IMR-90 (cell line): ENCODE data around the gene CD96. TPM values are rescaled to one million over a fixed set of nuclear protein-coding genes. Genes with fewer than 3 reads are reported as not detected.

Experiments
- ATAC-seq: fragments of 200-7000 bp; cut with Tn5 transposase; 2 replicates; pipeline ENCODE4 v1.9.1; 2020; ENCODE audit warnings: low read depth, mild to moderate bottlenecking, moderate library complexity
- BruUV-seq: library from RNA; stranded (reverse); fragments of 400-500 nt; replicated peaks from 2 replicates; lab custom pipeline; 2021; lab: Mats Ljungman, UMichigan
- CTCF ChIA-PET: fragments of 300-600 bp; formaldehyde crosslinking; extraction: SDS; loops from one replicate; lab custom pipeline; 2021; ENCODE audit warnings: antibody characterized with exemption; lab: Yijun Ruan, JAX
- POLR2A ChIA-PET: fragments of 300-600 bp; sonication (Branson Sonifier 250); formaldehyde crosslinking; loops from one replicate; lab custom pipeline; 2022; ENCODE audit warnings: antibody characterized with exemption; ENCODE audit not compliant: unreplicated experiment; lab: Charles Lee
- DNase-seq: peaks from one replicate; pipeline ENCODE4 v3.0.0; 2013
- H2AFZ ChIP-seq: replicated peaks from 2 replicates; pipeline ENCODE3; 2013; ENCODE audit warnings: low read length, mild to moderate bottlenecking; ENCODE audit not compliant: poor library complexity
- H2AK5ac ChIP-seq: 2 replicates; pipeline ENCODE4 v1.6.1; 2013; ENCODE audit warnings: low read depth, low read length, inconsistent platforms
- H2AK9ac ChIP-seq: replicated peaks from 2 replicates; pipeline ENCODE3; 2013; ENCODE audit warnings: mild to moderate bottlenecking, low read depth, low read length, moderate library complexity; ENCODE audit not compliant: poor library complexity
- H2BK120ac ChIP-seq: 2 replicates; pipeline ENCODE4 v1.6.1; 2013; ENCODE audit warnings: low read depth, low read length, inconsistent platforms
- H2BK15ac ChIP-seq: 3 replicates; pipeline ENCODE4 v1.6.1; 2013; ENCODE audit warnings: low read depth, low read length, inconsistent platforms
- H2BK20ac ChIP-seq: 2 replicates; pipeline ENCODE4 v1.6.1; 2013; ENCODE audit warnings: low read depth, mild to moderate bottlenecking, inconsistent platforms, low read length, moderate library complexity
- H2BK5ac ChIP-seq: 2 replicates; pipeline ENCODE4 v1.6.1; 2013; ENCODE audit warnings: mild to moderate bottlenecking, low read depth, low read length, inconsistent platforms; ENCODE audit not compliant: poor library complexity, severe bottlenecking
- H3K14ac ChIP-seq: replicated peaks from 2 replicates; pipeline ENCODE4 v1.6.1; 2013; ENCODE audit warnings: low read depth, low read length, inconsistent platforms
- H3K18ac ChIP-seq: 2 replicates; pipeline ENCODE4 v1.6.1; 2013; ENCODE audit warnings: low read depth, low read length, control low read depth
- H3K23ac ChIP-seq: 2 replicates; pipeline ENCODE4 v1.6.1; 2013; ENCODE audit warnings: low read depth, low read length, inconsistent platforms
- H3K27ac ChIP-seq: 2 replicates; pipeline ENCODE4 v1.5.1; 2013; ENCODE audit warnings: mild to moderate bottlenecking, control low read depth, low read length; ENCODE audit not compliant: insufficient read depth
- H3K27me3 ChIP-seq: 2 replicates; pipeline ENCODE4 v1.6.1; 2013; ENCODE audit warnings: low read length; ENCODE audit not compliant: control insufficient read depth, insufficient read depth
- H3K36me3 ChIP-seq: 2 replicates; pipeline ENCODE4 v1.6.1; 2013; ENCODE audit warnings: low read length, mixed read lengths; ENCODE audit not compliant: control insufficient read depth, insufficient read depth
- H3K4ac ChIP-seq: 2 replicates; pipeline ENCODE4 v1.6.1; 2013; ENCODE audit warnings: low read depth, low read length, inconsistent platforms
- H3K4me1 ChIP-seq: 2 replicates; pipeline ENCODE4 v1.6.1; 2013; ENCODE audit warnings: low read length, mixed read lengths; ENCODE audit not compliant: control insufficient read depth, insufficient read depth
- H3K4me2 ChIP-seq: 2 replicates; pipeline ENCODE4 v1.6.1; 2013; ENCODE audit warnings: low read depth, mild to moderate bottlenecking, control low read depth, low read length, moderate library complexity
- H3K4me3 ChIP-seq: 2 replicates; pipeline ENCODE4 v1.5.1; 2013; ENCODE audit warnings: low read depth, mild to moderate bottlenecking, control low read depth, low read length, moderate library complexity; ENCODE audit not compliant: insufficient read depth
- H3K56ac ChIP-seq: 2 replicates; pipeline ENCODE4 v1.6.1; 2013; ENCODE audit warnings: low read length, inconsistent platforms; ENCODE audit not compliant: insufficient read depth; ENCODE audit errors: extremely low read depth
- H3K79me1 ChIP-seq, 2 experiments: 2 replicates each; pipeline ENCODE4 v1.6.1; 2013; ENCODE audit warnings: low read length in 2 of 2, inconsistent platforms in 1 of 2, low read depth in 1 of 2
- H3K9ac ChIP-seq: 2 replicates; pipeline ENCODE4 v1.6.1; 2013; ENCODE audit warnings: low read depth, low read length, control low read depth
- H3K9me1 ChIP-seq: 2 replicates; pipeline ENCODE4 v1.6.1; 2013; ENCODE audit warnings: low read length, inconsistent platforms; ENCODE audit not compliant: insufficient read depth
- H3K9me3 ChIP-seq: 2 replicates; pipeline ENCODE4 v1.6.1; 2013; ENCODE audit warnings: low read length; ENCODE audit not compliant: control insufficient read depth, insufficient read depth
- H4K20me1 ChIP-seq: 2 replicates; pipeline ENCODE4 v1.6.1; 2013; ENCODE audit warnings: low read length, inconsistent platforms; ENCODE audit not compliant: insufficient read depth
- H4K5ac ChIP-seq: 2 replicates; pipeline ENCODE4 v1.6.1; 2013; ENCODE audit warnings: mild to moderate bottlenecking, low read depth, low read length, control low read depth
- H4K8ac ChIP-seq, 2 experiments: 2 replicates each; pipeline ENCODE4 v1.6.1; 2013; ENCODE audit warnings: low read depth in 2 of 2, low read length in 2 of 2, control low read depth in 1 of 2, inconsistent platforms in 1 of 2
- H4K91ac ChIP-seq: 2 replicates; pipeline ENCODE4 v1.6.1; 2013; ENCODE audit warnings: low read depth, low read length, inconsistent platforms; ENCODE audit not compliant: insufficient read depth
- MAFK ChIP-seq: IDR thresholded peaks from 2 replicates; pipeline ENCODE4 v1.6.1; 2012; ENCODE audit warnings: low read depth, low read length, improper control_type of control experiment
- NFE2L2 ChIP-seq: fragments of 150-350 bp; IDR thresholded peaks from 2 replicates; pipeline ENCODE4 v1.6.1; 2016; ENCODE audit warnings: low read depth, mild to moderate bottlenecking, low read length
- WGBS, 2 experiments: methylation state at CpG; one replicate each; pipeline versions ENCODE4 v1.1.5 to v1.1.7; 2013; ENCODE audit warnings: missing lambda C conversion rate in 2 of 2; ENCODE audit not compliant: insufficient read length in 1 of 2; ENCODE audit errors: extremely low coverage in 2 of 2; 5-methylcytosine and 5-hydroxymethylcytosine counted together
- dilution Hi-C: fragments of 300-500 bp; cut with HindIII; formaldehyde crosslinking; loops from one replicate; pipeline ENCODE4 v1.14.3; 2018; ENCODE audit warnings: low sequenced_read_pairs; ENCODE audit not compliant: unreplicated experiment
- in situ Hi-C: fragments of 300-500 bp; cut with MboI; formaldehyde crosslinking; loops from 3 replicates; pipeline ENCODE4 v1.14.3; 2019; ENCODE audit warnings: low sequenced_read_pairs, inconsistent platforms, mixed read lengths
- intact Hi-C: fragments of 100-400 bp; cut with micrococcal nuclease; formaldehyde crosslinking; loops from 2 replicates; pipeline ENCODE4 v1.10.0; 2022
- polyA plus RNA-seq, 3 experiments: library from polyadenylated mRNA; depleted of rRNA; stranded (reverse); fragments of >200 nt; gene quantifications; 2 replicates each; pipeline ENCODE4 v1.2.3, GENCODE V29; 2012; ENCODE audit warnings: low replicate concordance in 1 of 3
- total RNA-seq: library from RNA; depleted of rRNA; stranded (reverse); fragments of >200 nt; gene quantifications from 2 replicates; pipeline ENCODE4 v1.2.3, GENCODE V29; 2012

The CD96 gene
- total and polyA plus RNA-seq, 2 of the 4 experiments (the other 2 are of a cell fraction) = 0.05 to 0.18 TPM

GRCh38 chr3:111617912-111618601 lies 76.1 kb downstream of the CD96 start:
- dilution Hi-C loops = no loop called here
- peak; percentile 44 for DNase-seq
- H3K79me1 ChIP-seq = no peaks in the 10 kb centered on the region
- no peak overlapping the region for H2AFZ ChIP-seq
- 100% methylated on average over 1 of the region's 5 CpGs; no CpG with 5 or more reads in 1 of the 2 experiments for WGBS, 2 experiments
- H4K20me1 ChIP-seq = no peaks in the 10 kb centered on the region
- no peak overlapping the region; the same call in 1 of the 2 replicates for H3K14ac ChIP-seq
- no peaks in the 10 kb centered on the region for H3K27me3 ChIP-seq
- TF ChIP-seq MAFK (peak; percentile 35; the same call in 1 of the 2 replicates), NFE2L2 (no peak)
- no peak overlapping the region for H3K4ac ChIP-seq
- no peaks in the 10 kb centered on the region for H3K36me3 ChIP-seq
- H4K8ac ChIP-seq = no peak overlapping the region
- no peaks in the 10 kb centered on the region; the same call in 1 of the 2 replicates for H3K9me3 ChIP-seq
- peaks cover 3% of the 10 kb centered on the region; the same call in 1 of the 2 replicates for H3K9me1 ChIP-seq
- POLR2A ChIA-PET = no interaction called here
- no peak overlapping the region; the same call in 1 of the 2 replicates for H2BK120ac ChIP-seq
- no peak overlapping the region for H4K5ac ChIP-seq
- H2BK15ac ChIP-seq = no peak overlapping the region
- CTCF ChIA-PET = interaction anchor here (0.7 to 2.1 kb wide), 2 partner anchors 35 to 40 kb away, joined by 4 to 18 read pairs; no protein-coding TSS in a partner anchor
- no peak overlapping the region; the same call in 1 of the 2 replicates for H2BK20ac ChIP-seq
- H2BK5ac ChIP-seq = no peak overlapping the region
- no peak for ATAC-seq
- no peak overlapping the region for H2AK5ac ChIP-seq
- BruUV-seq = no TSS peak
- H3K4me3 ChIP-seq = no peak overlapping the region
- no peak overlapping the region for H3K9ac ChIP-seq
- intact Hi-C loops = loop anchor here (2.0 kb wide), 1 partner anchor 39 kb away; no protein-coding TSS in a partner anchor
- H3K27ac ChIP-seq = no peak overlapping the region
- H3K18ac ChIP-seq = no peak overlapping the region
- no peak overlapping the region for H4K91ac ChIP-seq
- H2AK9ac ChIP-seq = no peak overlapping the region
- H3K56ac ChIP-seq = no peak overlapping the region
- no peaks in the 10 kb centered on the region for H3K4me1 ChIP-seq
- no peak overlapping the region for H3K23ac ChIP-seq
- H3K4me2 ChIP-seq = no peak overlapping the region
- in situ Hi-C loops = no loop called here
